Stimulated activated CD4-positive, alpha-beta T cell treated with anti-CD3 and anti-CD28 coated beads, Interleukin-4, amount 100 ng/mL, for 48 hours (primary cell): ENCODE results near the gene SNAPC5.

Experiments
- DNase-seq, 2 donors: peaks; one replicate each; pipeline ENCODE4 v3.0.0-alpha.2; 2020; ENCODE audit warnings: low read depth in 2 of 2

The SNAPC5 gene

DNA sequence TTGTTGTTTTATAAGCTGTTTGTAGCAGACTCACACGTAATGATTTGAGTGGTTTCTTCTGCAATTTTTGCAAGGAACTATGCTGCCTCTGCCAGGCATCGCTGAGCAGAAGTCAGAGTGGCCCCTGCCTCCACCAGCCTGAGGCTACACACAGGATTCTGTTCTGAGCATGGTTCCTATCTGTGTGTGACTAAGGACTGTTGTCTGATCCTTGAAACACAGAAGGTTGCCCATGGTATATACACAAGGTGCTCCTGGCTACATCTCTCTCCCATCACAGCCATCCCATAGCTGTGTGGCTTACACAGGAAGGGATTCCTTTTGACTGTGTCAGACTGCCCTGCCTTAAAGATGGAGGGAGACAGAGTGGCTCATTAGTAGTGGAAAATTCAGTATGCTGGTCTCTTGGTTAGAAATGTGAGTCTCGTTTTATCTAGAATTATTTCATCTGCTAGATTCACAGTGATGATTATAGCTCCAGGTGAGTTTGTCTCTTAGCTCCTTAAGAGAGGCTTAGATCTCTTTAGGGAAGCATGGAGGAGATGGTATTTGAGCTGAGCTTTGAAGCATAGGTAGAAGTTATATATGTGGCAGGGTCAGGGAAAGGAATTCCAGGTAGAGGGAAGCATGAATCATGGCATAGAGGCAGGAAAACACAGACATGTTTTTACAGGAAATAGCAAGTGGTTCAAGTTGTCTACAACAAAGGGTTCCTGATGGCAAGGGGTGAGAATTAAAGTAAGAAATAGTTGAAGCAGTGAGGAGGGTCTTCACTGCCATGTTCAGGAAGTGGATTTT, 37.5 kb downstream of the SNAPC5 start:
- no peak for DNase-seq

DNA sequence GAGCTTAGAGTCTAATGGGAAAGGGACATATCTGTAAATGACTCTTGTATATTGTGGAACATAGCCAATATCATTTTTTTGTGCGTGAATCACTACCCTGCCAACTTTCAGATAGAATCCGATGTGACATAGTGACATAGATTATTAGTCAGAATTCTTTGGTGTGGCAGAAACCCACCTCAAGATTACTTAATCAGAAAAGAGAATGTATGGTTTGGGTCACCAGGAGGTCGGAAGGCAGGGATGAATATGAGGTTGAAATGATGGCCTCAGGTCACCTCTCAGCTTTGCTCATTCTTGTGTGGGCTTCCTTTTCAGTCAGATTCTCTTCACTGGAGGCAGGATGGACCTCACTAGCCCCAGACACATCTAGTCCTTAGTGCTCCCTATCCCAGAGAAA, 41.4 kb downstream of the SNAPC5 start:
- DNase-seq, result no peak

DNA sequence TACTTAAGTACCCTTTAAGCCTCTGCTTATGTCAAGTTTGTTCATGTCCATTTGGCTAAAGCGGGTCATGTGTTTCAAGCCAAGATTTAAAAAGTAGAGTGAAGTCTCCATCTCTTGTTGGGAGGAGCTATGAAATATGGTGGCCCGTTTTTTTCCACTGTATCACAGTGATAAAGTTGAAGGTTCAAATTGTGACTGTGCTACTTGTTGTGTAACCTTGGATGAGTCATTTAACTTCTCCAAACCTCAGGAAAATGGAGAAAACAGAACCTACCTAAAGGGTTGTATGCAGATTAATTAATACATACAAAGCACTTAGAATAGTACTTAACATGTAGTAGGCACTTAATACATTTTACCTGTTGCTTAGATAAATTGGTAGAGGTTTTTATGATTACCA, 43.4 kb downstream of the SNAPC5 start:
- DNase-seq, result no peak

DNA sequence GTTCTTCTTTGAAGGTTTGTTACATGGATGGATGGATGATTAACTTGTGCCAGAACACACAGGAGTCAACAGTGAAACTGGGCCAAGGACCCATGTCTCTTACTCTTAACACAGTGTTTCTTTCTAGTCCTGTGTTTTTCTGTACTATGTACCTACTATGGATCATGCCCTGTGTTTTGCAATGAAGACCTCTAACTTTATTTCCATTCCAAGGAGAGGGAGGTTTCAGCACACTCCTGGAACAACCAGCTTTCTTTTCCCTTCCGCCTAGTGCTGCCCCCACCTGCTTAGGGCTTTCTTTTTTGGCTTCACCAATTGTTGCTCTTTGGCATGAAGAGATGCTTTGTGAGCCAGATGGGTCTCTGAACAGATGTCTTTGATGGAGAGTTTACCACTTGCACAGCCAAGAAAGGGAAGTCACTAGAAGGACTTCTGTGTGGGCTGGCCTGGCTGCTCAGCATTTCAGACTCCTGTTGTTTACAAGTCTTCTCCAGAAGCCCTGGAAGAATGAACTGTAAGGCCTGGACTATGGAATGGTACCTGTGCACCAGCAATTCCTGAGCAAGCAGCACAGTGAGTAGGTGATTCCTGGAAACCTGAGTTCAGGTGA, 44.5 kb downstream of the SNAPC5 start:
- DNase-seq, result no peak

DNA sequence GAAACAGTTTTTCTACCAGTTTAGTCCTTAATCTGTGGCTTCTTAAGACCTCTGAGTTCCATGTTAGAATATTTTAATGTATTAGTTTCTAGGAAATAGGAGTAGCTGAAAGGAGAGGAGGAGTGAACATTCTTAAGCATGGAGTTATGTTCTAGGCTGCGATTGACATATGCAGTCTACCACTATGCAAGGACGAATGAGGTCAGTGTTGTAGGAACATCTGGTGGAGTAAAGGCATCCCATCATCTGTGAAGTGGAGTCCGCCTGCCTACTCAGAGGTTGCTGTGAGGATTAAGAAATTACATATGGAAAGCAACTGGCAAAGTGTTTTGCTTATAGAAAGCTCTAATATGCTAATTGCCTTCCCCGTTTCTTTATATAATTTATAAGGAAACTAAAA, 45.1 kb downstream of the SNAPC5 start:
- DNase-seq, result no peak
